ENCODE results near the gene B3GNT8.
"Not testable (repeated sequence)": the region's sequence is repeated elsewhere in the genome, so short reads cannot be mapped to it uniquely, and the experiment has no call there.

B3GNT8 gene

GRCh38 chr19:41436674-41436951, 9.4 kb upstream of the B3GNT8 start:
- no peak for DNase-seq (ENCODE audit: low spot score)

GRCh38 chr19:41435936-41436673, 8.9 kb upstream of the B3GNT8 start:
- DNase-seq (ENCODE audit: low spot score), result no peak

- not testable (repeated sequence) for DNase-seq (ENCODE audit: low spot score)
Measured at GRCh38 chr19:41435376-41435775, 8.2 kb upstream of the B3GNT8 start.

DNA sequence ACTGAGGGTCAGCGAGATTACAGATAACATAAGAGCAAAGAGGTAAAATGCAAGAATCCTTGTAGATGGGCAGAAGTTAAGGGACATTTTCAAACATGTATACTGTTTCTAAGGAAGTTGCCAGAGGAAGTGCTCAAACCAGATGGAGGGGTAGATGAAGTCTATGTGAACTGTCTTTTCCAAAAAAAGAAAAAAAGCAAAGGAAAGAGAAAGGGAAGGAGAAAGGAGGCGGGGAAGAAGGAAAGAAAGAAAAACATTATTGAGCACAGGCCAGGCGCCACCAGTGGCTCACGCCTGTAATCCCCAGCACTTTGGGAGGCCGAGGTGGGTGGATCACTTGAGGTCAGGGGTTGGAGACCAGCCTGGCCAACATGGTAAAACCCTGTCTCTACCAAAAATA, 7.3 kb upstream of the B3GNT8 start:
- no peak for DNase-seq (ENCODE audit: low spot score)

GRCh38 chr19:41433171-41433570, 6.0 kb upstream of the B3GNT8 start:
- DNase-seq (ENCODE audit: low spot score), result no peak

DNA sequence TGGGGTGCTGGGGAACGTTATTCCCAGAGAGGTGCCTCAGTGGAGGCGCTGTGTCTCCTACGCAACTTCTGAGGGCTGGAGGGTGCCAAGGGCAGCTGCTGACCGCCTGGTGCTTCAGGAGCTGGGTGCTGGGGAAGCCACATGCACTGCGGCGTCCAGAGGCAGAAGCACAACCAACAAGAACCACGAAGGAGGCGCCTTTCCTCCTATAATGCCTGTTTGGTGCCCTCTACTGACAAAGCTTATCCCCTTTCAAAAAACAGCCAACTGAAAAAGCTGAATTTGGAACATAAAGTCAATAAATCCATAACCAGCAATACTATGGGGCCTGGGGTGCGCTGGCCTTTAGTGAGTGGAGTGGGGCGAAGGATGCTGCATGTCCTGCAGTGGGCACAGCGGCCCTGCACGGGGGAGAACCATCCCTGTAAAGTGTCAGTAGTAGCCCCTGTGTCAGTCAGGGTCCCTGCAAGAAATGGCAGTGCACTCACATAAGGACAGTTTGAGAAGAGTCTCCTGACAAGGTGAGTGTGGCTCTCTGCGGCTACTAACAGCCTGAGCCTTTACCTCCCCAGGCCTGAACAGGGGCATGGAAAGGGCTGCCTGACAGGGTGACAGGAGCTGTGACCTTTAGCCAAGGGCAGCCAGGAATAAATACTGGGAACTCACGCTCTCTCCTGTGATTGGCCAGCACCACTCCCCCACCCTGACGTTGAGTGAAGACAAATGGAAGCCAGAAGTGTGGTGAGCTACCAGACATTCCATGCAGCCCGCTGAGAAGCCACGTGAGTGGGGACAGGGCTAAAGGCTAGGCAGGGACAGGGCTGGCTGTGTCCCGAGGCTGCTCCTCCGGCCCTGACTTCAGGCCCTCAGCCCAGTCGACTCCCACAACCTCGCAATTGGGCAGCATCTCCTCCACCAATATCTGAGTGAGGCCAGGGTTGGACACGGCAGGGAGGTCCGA, 4.5 kb upstream of the B3GNT8 start:
- peak; percentile 16 for DNase-seq (ENCODE audit: low spot score)

DNA sequence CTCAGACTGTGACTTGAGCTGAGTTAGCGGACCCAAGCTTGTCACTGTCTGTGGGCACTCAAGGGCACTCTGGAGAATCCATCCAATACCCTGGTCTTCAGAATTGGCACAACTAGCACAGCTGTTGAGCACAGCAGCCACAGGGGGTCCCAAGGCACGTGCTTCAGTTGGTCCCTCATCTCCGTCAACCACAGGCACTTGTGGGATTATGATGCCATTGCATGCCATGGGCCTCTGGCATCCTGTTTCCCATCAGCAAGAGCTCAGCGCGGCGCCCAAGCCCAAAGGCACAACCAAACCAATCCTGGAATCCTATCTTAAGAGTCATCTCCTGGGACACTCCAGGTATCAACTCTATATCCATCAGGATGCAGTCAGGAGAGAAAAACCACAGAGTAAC, 3.7 kb upstream of the B3GNT8 start:
- no peak for DNase-seq (ENCODE audit: low spot score)

- DNase-seq (ENCODE audit: low spot score), result no peak
Measured at GRCh38 chr19:41428481-41428859, 1.3 kb upstream of the B3GNT8 start.

DNA sequence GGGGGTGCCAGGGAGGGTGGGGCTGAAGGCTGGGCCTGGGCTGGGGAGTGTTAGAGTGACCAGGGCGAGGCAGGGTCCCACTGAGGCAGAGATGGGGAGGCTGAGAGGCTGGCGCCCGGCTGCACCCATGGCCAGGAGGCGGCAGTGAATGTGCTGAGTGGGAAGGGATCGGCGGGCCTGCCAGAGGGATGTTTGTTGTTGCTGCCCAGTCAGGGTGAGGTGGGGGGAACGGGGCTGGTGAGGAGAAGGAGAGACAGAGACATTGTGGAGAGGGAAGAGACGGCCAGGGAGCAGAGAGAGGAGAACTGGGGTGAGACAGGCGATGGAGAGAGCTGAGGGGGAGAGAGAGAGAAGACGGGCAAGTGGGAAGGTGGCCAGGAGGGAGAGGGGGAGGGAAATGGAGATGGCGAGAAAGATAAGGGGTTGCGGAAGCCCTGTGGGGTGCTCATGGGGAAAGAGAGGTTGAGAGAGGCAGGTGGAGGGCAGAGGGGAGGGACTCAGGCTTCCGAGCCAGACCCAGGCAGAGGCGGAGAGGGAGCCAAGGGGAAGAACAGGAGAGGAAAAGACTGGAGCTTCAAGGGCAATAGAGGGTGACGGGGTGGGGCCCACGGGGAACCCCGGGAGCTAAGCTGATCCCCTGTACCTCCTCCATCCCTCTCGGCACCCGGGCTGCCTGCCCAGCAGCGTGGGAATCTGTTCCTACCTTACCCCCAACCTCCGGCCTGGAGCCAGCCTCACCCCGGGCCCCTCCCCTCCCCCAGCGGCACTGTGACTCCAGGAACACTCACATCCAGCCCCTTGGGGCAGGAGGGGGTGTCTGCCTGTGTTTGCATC, 690 bp upstream of the B3GNT8 start:
- DNase-seq (ENCODE audit: low spot score), result peak; percentile 54

- DNase-seq (ENCODE audit: low spot score), result no peak
Measured at GRCh38 chr19:41426116-41426841, 895 bp downstream of the B3GNT8 start.

DNA sequence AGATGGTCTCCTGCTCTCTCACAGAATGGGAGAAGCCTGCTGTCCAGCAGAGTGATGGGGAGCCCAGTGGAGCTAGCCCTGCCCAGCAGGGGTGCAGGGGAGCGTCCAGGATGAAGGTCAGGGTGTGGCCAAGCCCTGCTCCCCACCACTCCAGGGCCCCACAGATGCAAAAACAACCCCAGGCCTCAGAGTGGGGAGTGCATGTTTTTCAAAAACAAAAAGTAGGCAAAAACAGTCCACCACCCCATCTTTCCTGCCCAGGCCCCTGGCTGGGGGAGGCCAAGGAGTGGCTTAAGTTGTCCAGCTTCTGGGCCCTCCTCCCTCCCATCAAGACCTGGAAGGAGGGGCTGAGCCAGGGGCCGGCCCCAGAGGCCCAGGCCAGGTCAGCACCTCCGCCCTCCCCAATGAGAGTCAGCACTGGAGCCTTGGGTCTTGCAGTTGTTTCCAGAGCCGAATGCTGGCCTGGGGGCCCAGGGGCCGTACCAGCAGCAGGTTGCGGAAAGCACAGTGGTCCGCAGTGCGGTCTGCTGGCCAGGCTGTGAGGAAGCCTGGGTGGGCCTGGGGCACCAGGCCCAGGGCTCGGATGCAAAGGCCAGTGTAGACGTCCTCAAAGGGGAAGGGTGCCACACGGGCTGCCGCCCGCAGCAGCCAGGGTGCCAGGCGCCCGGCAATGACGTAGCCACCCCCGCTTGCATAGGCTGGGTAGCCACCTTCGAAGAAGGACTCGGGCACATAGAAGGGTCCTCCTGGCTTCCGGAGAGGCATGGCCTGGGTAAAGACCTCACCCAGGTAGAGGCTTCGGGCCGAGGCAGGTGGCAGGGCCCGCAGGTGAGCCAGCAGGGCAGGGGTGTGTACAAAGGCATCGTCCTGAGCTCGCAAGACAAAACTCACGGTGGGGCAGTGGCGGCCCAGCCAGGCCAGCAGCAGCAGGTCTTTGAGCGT, 1.7 kb downstream of the B3GNT8 start:
- DNase-seq (ENCODE audit: low spot score), result no peak

GRCh38 chr19:41424335-41425173, 2.6 kb downstream of the B3GNT8 start:
- DNase-seq (ENCODE audit: low spot score), result no peak

DNA sequence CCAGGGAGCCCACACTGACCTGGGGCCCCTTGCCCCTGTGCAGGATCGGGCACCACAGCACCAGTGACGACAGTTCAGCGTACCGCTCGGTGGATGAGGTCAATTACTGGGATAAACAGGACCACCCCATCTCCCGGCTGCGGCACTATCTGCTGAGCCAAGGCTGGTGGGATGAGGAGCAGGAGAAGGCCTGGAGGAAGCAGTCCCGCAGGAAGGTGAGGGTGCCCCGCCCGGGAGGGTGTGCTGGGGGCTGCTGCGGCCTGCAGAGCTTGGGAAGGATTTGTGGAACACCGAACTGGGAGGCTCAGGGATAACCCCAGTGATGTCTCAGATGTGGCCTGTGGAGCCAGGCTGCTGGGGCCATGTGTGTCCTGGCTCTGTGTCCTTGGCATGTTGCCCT, 4.2 kb downstream of the B3GNT8 start:
- DNase-seq (ENCODE audit: low spot score), result no peak

- no peak for DNase-seq (ENCODE audit: low spot score)
Measured at GRCh38 chr19:41422456-41422855, 4.7 kb downstream of the B3GNT8 start.

DNA sequence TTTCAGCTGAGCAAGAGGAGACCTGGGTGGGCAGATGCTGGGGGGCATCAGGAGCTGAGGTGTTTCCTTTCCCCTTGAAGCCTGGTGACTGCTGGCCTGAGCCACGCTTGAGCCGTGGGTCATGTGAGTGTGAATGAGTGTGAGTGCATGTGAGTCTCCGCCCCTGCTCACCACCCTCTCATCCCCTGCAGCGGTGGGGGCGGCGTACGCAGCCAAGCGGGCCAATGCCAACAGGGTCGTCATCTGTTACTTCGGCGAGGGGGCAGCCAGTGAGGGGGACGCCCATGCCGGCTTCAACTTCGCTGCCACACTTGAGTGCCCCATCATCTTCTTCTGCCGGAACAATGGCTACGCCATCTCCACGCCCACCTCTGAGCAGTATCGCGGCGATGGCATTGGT, 5.2 kb downstream of the B3GNT8 start:
- DNase-seq (ENCODE audit: low spot score), result no peak

- DNase-seq (ENCODE audit: low spot score), result no peak
Measured at GRCh38 chr19:41421314-41421713, 5.9 kb downstream of the B3GNT8 start.

- DNase-seq (ENCODE audit: low spot score), result no peak
Measured at GRCh38 chr19:41420101-41420880, 6.9 kb downstream of the B3GNT8 start.

GRCh38 chr19:41416194-41416674, 10.9 kb downstream of the B3GNT8 start:
- no peak for DNase-seq (ENCODE audit: low spot score)

DNA sequence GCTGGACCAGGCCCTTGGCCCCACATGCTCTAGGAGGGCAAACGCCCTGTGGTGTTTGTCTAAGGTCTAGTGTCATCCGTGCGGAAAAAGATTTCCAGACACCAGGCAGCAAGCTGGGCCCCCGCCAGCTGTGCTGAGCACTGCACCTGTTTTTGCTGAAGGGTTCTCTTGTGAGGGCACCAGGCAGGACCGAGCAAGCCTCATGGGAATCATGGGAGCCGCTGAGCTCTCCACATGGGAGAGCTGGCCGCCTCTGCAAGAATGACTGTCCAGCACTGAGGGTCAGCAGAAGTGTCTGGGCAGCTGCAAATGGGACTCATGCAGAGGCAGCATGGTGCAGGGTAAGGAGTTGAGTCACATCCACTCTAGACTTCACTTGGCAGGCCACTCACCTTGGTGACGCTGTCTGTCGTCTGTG, 12.0 kb downstream of the B3GNT8 start:
- no peak for DNase-seq (ENCODE audit: low spot score)
